GM18907 (cell line): ENCODE results near the gene SLC45A1.

Source experiments
- ATAC-seq: cut with Tn5 transposase; IDR thresholded peaks from one replicate; pipeline ENCODE4 v1.9.1; 2021; ENCODE audit warnings: mild to moderate bottlenecking, moderate library complexity; ENCODE audit not compliant: unreplicated experiment

SLC45A1 gene

DNA sequence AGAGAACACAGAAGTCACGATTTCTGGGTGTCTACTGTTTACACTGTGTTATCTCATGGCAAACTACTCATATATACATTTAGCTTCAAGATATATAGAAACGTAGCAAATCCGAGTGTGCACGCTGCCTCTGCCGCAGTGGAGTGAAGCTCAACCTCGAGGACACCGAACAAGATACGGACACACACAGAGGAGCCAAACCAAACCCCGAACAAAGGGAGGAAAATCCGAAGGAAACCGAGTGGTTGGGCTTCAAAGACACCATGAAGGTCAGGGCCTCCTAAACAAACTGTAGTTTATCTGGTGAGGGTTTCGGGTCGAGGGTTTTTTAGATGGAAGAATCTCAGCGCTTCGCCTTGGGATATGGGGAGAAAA is 34.5 kb downstream of the SLC45A1 start:
- ATAC-seq = no peak

DNA sequence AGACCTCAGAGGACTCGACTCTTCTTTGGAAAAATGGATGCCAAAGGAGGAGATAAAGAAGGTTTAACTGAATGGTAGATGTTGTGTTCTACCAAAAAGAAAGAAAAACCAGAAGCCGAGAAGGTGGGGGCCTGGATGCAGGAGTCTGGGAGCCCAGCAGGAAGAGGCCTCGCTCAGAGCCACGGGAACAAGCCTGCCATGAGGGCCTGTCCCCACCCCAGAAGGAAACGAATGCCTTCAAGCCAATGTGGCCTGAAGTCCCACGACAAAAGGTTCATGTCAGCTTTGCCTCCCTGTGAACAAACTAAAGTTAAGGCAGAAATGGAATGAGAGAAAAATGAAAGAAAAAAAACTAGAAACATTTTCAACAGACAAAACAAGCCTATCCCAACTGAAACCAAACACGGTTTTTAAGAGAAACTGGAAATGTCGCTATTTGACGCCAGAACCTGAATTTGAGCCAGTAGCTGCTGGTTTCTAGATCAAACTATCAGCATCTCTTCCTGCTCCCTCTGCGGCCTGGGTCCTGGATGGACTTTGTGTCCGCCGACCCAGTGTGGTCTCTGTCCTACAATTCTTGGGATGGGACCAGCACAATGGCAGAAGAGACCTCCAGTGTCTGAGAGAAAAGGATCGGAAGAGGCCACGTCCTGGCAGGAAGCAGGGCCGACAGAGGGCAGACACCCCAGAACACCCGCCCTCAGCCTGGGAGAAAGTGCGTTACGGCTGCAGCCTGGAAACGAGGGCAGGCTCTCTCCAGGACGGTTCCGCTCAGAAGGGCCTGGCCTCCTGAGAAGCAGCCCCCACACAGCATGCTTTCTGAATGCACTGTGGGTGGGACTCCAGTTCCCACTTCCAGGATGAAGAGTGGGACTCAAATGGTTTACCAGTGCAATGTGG is 35.2 kb downstream of the SLC45A1 start:
- no peak for ATAC-seq

DNA sequence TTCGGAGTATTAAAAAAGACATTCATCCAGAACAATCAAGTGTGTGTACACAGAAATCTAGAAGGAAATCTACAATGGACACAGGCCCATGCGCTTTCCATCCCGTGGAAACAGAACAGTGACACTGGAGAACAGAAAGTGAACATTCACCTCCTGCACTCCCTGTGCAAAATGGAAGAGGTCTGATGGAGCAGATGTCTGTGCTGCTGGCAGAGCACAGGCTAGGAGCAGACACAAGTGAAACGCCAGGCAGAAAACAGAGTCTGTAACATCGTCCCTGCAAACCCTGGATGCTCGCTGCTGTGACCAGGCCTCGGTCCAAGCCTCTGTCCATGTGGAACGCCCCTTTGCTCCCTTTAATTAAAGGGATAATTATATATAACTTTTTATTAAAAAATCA is 36.1 kb downstream of the SLC45A1 start:
- no peak for ATAC-seq

DNA sequence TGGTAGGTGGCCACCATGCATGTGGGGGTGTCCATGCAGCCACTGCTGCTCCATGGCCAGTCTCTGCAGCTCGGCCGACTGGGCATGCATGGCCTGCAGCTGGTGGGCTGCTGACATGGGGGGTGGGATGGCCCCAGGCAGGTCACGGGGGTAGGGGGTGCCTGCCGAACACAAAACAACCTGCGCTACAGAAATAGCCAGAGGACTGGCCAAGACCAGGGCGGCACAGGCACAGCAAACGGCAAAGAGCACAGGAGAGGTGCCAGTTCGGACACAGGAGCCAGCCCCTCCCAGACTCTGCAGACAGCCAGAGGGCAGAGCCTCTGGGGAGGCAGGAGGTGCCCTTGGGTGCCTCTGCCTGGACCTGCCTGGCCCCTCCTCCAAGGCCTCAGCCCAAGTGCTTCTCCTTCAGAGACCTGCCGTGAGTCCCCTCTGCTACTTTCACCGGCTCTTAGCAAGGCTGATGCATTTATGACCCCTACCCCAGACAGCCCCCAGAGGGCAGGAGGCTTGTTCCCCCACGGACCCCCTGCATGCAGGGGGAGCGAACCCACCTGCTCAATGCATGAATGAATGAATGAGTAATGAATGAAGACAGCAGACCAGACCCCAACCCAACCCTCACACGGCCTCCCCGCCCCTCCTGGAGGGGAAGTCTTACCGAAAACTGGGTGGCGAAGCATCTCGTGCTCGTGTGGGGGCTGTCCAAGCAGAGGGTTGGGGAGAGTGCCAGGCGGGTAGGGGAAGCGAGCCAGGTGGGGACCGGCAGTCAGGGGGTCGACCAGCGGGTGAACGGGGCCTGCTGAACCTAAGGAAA is 37.7 kb downstream of the SLC45A1 start:
- no peak for ATAC-seq

DNA sequence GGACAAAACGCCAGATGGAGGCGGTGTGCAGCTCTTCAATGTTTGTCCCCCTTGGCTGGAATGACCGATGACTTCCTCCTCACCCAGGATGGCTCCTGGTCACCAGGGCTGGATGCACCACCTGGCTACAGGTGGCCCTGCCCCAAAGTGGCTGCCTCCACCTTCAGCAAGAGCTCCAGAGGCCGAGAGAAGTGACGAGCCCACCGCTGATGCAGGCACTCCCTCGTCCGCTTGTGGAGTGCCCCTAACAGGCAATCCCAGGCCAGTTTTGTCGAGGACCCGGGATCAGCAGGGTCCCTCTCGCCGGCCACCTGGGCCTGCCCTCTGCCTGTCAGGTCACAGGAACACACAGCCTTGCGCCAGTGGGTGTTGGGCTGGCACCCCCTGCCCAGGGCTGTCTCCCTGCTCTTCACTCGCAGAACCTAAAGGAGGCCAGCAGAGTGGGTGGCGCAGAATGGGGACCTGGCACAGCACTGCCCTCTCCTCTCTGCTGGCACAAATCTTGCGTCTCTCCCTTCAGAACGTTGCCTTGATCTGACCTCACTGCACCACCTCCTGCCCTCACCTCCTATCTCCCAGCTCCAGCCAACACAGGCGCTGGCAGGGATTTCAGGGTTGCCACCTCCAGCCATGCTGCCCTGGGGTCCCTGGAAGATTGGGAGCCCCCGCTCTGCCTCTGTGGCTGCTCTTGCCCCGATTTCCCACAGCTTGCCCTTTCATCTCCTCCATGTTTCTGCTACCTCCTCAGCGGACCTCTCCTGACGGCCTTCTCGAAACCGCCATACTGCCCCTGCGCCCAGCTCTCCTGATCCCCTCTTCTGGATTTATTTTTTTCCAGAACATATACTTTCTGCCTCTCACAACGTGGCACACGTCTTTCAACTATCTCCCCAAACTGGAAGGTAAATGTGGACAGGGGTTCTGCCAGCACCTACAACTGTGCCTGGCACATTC is 38.6 kb downstream of the SLC45A1 start:
- ATAC-seq = no peak

DNA sequence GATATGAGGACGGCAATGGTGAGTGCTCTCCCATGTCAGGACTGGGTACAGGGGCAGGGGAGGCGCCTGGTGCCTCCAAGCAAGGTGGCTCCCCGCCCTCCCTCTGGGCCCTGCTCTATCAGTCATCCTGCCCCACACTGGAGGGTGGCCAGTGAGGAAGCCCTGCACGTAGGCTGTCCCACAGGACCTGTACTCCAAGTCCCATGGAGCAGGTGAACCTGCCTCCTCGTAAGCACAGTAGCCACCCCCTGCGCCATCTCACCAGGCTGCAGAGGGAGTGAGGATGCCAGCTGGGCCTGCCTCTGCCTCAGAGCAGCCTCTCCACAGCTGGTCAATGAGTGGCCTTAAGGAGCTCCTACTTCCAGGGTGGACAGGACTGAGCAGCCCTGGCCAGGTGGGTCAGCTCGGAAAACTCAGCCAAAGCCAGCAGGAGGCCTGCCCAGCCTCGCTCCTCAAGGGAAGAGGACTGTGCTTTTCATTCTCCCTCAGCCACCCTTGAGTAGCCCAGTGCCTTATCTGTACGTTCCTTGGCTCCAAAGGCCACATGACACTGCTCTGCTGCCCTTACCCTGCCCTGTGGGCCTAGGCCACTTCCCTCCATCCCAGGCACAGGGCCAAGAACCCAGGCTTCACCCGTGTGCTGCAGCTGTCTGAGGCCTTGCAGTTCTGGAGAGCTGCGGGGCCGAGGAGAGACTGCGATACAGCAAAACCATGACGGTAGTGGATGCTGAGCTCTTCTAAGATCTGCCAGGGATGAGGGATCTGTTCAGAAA is 39.6 kb downstream of the SLC45A1 start:
- no peak for ATAC-seq

DNA sequence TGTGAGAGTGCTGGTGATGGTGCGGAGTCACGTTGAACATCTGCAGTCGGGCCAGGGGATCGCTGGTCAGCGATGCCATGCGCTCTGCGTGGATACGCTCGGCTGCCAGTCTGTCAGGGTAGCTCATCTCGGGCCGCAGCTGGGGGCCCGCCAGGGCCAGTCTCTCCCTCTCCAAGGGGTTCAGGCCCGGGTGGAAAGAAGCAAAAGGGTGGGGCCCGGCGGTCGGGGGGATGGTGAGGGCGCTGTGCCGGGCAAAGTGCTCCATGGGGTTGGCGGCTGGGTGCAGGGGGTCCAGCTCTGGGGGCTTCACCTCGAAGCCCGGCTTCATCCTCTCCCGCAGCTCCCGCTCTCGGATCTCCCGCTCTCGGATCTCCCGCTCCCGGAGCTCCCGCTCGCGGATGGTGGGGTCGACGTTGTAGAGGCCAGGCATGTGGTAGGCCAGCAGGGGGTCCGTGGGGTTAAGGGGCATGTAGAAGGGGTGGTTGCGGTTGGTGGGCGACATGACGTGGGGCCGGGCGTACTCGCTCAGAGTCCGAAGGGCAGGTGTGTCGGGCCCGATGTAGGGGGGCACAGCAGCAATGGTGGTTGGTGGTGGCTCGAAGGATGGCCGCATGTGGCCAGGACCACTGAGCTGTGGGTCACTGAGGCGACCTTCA is 40.5 kb downstream of the SLC45A1 start:
- no peak for ATAC-seq

DNA sequence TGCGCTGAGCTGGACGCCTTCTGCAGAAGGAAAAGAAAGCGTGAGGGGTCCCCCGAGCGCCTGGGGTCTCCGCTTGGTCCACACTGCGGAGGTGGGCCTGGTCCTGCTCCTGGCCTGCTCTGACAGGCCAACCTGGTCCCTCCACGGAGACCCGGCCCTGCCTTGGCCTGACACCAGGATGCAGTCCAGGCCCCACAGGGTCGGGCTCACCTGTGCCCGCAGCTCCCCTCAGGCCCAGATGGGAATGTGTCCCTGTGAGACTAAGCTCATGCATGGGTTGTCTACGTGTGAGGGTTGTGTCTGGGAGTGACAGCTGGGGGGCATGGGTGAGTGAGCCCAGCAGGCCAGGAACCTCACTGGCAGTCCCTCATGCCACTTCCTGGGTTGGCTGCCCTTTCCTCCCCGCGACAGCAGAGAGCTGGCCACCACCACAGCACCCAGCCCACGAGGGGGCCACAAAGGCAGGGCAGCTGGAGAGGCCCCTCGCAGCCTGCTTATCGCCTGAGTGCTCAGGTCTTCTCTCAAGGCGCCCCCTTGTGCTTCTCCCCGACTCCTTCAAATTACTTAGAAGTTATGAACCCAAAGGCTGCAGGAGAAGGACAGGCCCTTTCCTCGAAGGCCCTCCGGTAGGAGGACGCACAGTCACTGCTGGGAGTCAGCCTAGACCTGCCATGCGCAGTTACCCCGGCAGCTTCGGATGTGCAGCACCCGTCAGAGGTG is 41.1 kb downstream of the SLC45A1 start:
- ATAC-seq = no peak

DNA sequence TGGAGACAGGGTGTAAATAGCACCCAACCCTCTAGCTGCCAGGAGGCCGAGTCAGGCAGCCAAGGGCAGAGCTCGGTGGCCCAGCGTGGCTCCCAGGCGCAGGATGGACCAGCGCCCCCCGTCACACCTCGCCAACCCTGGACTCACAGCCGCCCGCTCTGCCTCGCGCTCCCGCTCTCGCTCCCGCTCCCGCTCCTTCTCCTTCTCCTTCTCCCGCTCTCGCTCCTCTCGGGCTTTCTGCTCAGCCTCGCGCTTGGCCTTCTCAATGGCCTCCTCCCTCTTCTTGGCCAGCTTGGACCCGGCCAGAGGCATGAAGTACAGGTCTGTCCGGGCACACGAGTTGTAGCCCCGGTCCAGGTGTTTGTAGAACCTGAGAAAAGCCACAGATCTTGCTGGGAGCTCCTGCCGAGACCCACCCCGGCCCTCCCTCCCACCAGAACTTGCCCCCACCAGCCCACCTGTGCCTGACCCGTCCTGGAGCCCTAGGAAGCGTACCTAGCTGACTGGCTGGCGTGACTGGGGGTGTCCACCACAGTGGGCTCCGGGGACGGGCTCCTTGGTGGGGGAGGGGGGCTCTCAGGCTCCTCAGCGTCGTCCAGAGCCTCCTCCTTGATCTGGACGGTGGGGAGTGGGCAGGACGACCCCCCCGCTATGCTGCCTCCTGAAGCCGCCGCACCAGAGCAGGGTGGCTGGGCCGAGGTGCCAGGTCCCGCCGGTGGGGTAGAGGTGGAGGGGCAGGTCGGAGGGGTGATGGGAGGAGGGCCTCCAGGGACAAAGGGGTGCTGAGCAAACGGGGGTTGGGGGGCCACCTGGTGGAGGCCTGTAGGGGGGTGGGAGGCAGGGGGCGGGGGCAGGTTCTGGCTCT is 41.9 kb downstream of the SLC45A1 start:
- ATAC-seq = no peak

DNA sequence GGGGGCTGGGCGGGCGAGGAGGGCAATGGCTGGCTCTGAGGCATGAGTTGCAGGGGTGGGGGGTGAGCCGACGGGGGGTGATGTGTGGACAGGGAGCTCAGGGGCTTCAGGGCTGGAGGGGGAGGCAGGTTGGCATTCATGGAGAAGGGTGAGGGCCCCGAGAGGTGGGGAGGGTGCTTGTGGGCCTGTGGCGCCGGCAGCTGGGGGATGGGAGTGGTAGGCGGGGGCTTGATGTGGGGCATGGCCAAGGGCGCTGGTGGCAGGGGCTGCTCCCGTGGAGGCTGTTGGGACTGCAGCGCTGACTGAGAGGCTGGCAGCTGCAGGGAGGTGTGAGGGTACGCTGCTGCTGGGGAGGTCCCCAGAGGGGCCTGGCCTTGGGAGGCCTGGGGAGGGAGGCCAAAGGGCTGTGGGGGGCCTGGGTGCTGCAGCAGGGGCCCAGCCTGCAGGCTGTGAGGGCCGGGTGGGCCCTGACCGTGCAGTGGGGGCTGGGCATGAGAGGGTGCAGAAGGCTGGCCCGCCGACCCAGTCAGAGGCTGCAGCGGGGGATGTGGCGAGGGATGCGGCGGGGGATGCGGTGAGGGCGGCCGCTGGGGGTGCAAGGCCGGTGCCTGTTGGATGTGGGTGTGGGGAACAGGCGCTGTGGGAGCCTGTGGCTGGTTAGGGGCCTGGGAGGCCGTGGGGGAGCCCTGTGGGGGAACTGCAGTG is 42.7 kb downstream of the SLC45A1 start:
- no peak for ATAC-seq

DNA sequence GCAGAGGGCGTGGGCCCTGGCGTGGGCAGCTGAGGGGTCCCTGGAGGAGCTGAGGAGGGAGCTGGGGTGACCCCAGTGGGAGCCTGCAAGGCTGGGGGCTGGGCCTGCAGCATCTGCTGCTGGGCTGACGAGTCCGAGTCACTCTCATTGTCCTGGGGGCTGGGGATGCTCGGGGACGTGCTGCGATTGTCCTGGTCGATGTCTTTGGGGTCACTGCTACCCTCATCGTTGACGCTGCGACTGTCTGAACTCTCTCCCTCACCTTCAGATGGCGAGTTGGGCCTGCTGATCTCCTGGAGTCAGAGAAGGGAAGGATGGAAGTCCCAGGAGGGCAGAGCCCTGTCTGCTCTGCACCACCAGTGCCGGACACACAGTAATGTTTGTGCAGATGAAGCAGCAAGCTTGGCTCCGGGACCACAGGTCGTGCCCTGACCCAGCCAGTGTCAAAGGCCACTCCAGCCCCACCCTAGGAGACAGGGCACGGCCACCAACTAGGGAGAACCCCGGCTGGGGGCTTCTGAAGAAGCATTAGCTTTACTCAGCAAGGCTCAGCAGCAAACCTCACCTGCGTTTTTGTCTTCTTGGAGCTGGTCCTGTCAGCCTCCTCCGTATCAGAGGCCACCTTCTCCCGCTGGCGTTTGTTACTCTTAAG is 43.4 kb downstream of the SLC45A1 start:
- ATAC-seq = no peak

DNA sequence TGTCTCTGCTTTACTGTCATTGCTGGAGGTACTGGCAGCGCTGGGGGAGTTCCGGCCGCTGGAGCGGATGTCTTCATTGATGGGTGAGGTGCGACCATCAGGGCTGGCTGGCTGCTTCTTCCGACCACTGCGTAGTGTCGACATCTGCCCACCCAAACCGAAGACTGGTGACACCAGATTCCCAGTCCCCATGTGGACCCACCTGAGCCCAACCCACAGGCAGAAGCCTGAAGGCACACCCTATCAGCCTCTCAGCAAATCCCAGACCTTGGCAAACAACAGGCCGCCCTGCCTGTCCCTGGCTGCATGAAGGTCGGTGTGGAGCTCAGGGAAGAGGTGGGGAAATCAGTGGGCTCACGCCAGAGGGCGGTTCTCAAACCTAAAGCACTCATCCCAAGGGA is 44.8 kb downstream of the SLC45A1 start:
- ATAC-seq = no peak

DNA sequence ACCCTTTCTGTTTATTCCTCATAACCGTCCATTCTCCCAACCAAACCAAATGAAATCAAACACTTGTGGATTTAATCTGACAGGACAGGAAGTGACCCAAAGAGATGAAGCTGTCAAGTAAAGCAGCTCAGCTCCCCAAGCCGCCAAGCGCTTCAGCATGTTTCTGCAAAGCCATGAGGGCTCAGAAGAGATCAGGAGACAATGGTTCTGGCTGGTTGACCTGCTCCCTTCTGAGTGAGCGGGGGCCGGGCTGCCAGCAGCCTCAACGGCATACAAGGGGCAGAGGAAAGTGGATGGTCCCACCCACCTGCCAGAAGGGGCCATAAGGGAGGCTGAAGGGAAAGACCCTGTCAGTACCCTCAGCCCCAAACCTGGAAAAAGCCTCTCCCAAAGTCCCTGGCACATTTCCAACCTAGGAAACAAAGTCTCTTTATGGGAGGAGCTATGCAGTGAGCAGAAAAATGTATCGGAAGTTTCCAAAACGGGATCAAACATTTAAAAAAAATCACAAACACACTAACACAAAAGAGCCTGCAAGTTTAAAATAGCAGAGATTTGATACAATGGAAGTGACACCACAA is 45.4 kb downstream of the SLC45A1 start:
- ATAC-seq = no peak

DNA sequence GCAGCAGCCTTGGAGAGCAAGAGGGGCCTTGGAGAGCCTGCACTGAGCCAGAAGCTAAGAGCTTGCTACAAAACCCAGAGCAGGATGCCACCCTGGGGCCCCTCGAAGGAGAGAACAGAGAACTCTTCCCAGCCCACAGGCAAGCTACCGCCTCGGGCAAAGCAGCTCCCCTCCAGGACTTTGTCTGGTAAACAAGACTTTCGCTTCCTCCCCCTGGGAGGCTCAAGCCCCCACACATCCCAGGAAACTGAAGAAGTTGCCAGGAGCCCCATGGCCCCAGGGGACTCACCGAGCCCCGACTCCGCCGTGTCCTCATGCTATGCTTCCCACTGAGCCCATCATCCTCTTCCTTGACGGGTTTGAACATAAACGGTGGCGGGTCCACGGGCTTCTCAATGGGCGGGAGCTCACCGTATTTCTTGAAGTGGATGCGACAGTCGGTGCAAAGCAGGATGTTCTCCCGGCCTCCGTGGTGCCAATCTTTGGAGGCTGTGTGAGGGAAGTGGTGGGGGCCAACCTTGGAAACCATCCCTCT is 45.9 kb downstream of the SLC45A1 start:
- no peak for ATAC-seq

DNA sequence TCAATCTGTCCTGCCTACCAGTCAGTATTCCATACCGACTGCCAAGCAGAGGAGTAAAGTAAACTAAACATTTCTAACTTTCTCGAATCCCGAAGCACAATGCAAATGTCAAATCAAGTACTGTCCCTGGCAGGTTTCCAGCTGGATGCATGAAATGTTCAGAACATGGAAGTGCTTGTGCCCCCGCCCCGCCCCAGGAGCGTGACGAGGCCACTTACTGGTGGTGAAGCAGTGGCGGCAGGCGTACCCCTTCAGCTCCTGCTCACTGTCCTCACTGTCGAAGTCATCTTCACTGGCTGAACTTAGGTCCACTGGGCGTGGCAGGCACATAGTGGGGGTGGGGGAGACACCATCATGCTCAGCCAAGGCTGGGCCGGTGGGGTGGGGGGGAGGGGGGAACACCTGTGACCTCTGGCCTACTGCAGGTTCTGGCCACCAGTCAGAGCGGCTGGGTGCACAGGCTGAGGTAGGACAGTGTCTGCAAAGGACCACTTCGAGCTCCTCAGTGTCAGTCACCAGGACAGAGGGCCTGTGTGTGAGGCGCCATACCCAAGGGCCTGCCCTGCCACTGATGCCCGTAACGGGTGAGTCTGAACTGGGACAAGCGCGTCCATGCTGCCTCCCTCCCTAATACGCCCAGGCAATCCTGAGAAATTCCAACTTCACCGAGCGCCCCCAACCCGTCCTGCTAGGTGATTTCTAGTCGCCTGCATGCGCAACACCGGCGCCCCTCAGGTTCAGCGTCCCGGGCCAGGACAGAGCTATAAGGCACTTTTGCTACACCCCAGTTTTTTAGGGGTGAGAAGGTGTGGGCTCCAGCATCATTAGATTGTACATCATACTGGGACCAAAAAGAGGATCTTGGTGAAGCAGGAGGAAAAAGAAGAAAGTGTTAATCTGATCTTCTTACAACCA is 46.9 kb downstream of the SLC45A1 start:
- ATAC-seq = no peak
